HG03175 (cell line): ENCODE results near the gene FCRL3.
A peak's percentile ranks its signal among the peaks of the same experiment; 100 is the strongest.
"Not testable (repeated sequence)": the region's sequence is repeated elsewhere in the genome, so short reads cannot be mapped to it uniquely, and the experiment has no call there.

Experiments used
- ATAC-seq: cut with Tn5 transposase; IDR thresholded peaks from one replicate; pipeline ENCODE4 v1.9.1; 2021; ENCODE audit warnings: mild to moderate bottlenecking, moderate library complexity; ENCODE audit not compliant: unreplicated experiment

The FCRL3 gene

GRCh38 chr1:157700732-157701131, at the start of gene FCRL3:
FCRL3 (minus strand) TSS chr1:157700769; CDS start chr1:157700489, 280 bp downstream.
- ATAC-seq = no peak

- no peak for ATAC-seq
Measured at GRCh38 chr1:157748262-157748817, 47.8 kb upstream of the FCRL3 start.

- ATAC-seq = no peak
Measured at GRCh38 chr1:157739229-157739901, 38.8 kb upstream of the FCRL3 start.

GRCh38 chr1:157735991-157736390, 35.4 kb upstream of the FCRL3 start:
- not testable (repeated sequence) for ATAC-seq

- no peak for ATAC-seq
Measured at GRCh38 chr1:157734321-157734720, 33.8 kb upstream of the FCRL3 start.

- ATAC-seq = no peak
Measured at GRCh38 chr1:157732755-157733154, 32.2 kb upstream of the FCRL3 start.

GRCh38 chr1:157725221-157725577, 24.6 kb upstream of the FCRL3 start:
- no peak for ATAC-seq

- no peak for ATAC-seq
Measured at GRCh38 chr1:157724537-157725220, 24.1 kb upstream of the FCRL3 start.

- no peak for ATAC-seq
Measured at GRCh38 chr1:157723157-157723556, 22.6 kb upstream of the FCRL3 start.

- ATAC-seq = no peak
Measured at GRCh38 chr1:157721985-157722384, 21.4 kb upstream of the FCRL3 start.

GRCh38 chr1:157715736-157716135, 15.2 kb upstream of the FCRL3 start:
- no peak for ATAC-seq

- no peak for ATAC-seq
Measured at GRCh38 chr1:157711802-157712201, 11.2 kb upstream of the FCRL3 start.

GRCh38 chr1:157704878-157705277, 4.3 kb upstream of the FCRL3 start:
- ATAC-seq = peak; percentile 67

GRCh38 chr1:157703981-157704380, 3.4 kb upstream of the FCRL3 start:
- ATAC-seq = no peak

GRCh38 chr1:157702308-157702825, 1.8 kb upstream of the FCRL3 start:
- no peak for ATAC-seq

GRCh38 chr1:157700305-157700704, 264 bp downstream of the FCRL3 start:
- no peak for ATAC-seq

GRCh38 chr1:157697781-157698569, 2.6 kb downstream of the FCRL3 start:
- no peak for ATAC-seq

- ATAC-seq = no peak
Measured at GRCh38 chr1:157696966-157697628, 3.5 kb downstream of the FCRL3 start.

- no peak for ATAC-seq
Measured at GRCh38 chr1:157695417-157695816, 5.2 kb downstream of the FCRL3 start.

GRCh38 chr1:157691285-157691920, 9.2 kb downstream of the FCRL3 start:
- ATAC-seq = no peak
